ENCODE measurements around the gene RAMACL. TPM values are rescaled to one million over a fixed set of nuclear protein-coding genes. Genes with fewer than 3 reads are reported as not detected.
"Not testable (repeated sequence)": the region's sequence is repeated elsewhere in the genome, so short reads cannot be mapped to it uniquely, and the experiment has no call there.

The RAMACL gene
- total and polyA plus RNA-seq, 2 of the 4 experiments (the other 2 are of a cell fraction) = 0.46 to 0.90 TPM

GRCh38 chr6:166539011-166539385, 47.5 kb downstream of the RAMACL start:
- no CpG with 5 or more reads among the region's 9 CpGs for WGBS, 2 experiments (ENCODE audit: extremely low coverage in 2 of 2, insufficient read length in 1 of 2)
- Histone ChIP-seq H3K9me1 (ENCODE audit: insufficient read depth, low read length) (peaks cover 16% of the 10 kb centered on the region; the same call in 1 of the 2 replicates), H3K79me1 (ENCODE audit: low read depth in 1 of 2, low read length in 2 of 2) (peaks cover 13 to 25% of the 10 kb centered on the region in 2 experiments; a peak in 3 of 4 replicates), H4K20me1 (ENCODE audit: insufficient read depth, low read length) (peaks cover 17% of the 10 kb centered on the region; the same call in 1 of the 2 replicates), H3K36me3 (ENCODE audit: control insufficient read depth, insufficient read depth, low read length) (peaks cover 36% of the 10 kb centered on the region)
- DNase-seq; POLR2A ChIA-PET (ENCODE audit: unreplicated experiment); H2BK5ac ChIP-seq (ENCODE audit: low read depth, low read length, poor library complexity, severe bottlenecking); H2BK20ac ChIP-seq (ENCODE audit: low read depth, low read length); intact Hi-C loops (cut with micrococcal nuclease); H3K56ac ChIP-seq (ENCODE audit: extremely low read depth, insufficient read depth, low read length); H3K27me3 ChIP-seq (ENCODE audit: control insufficient read depth, insufficient read depth, low read length); ATAC-seq (ENCODE audit: low read depth); H3K18ac ChIP-seq (ENCODE audit: low read depth, low read length); H3K4me3 ChIP-seq (ENCODE audit: insufficient read depth, low read depth, low read length); in situ Hi-C loops (cut with MboI; ENCODE audit: low sequenced_read_pairs); H3K23ac ChIP-seq (ENCODE audit: low read depth, low read length); H2AK9ac ChIP-seq (replicated peaks; ENCODE audit: low read depth, low read length, poor library complexity); H2AFZ ChIP-seq (replicated peaks; ENCODE audit: low read length, poor library complexity); BruUV-seq (replicated peaks); H2AK5ac ChIP-seq (ENCODE audit: low read depth, low read length); H3K27ac ChIP-seq (ENCODE audit: insufficient read depth, low read length); H3K14ac ChIP-seq (replicated peaks; ENCODE audit: low read depth, low read length); H3K4ac ChIP-seq (ENCODE audit: low read depth, low read length); dilution Hi-C loops (cut with HindIII; ENCODE audit: low sequenced_read_pairs, unreplicated experiment); H3K4me2 ChIP-seq (ENCODE audit: low read depth, low read length); H3K4me1 ChIP-seq (ENCODE audit: control insufficient read depth, insufficient read depth, low read length); H2BK15ac ChIP-seq (ENCODE audit: low read depth, low read length); CTCF ChIA-PET; H3K9me3 ChIP-seq (ENCODE audit: control insufficient read depth, insufficient read depth, low read length); H4K8ac ChIP-seq (ENCODE audit: low read depth in 2 of 2, low read length in 2 of 2); H4K91ac ChIP-seq (ENCODE audit: insufficient read depth, low read depth, low read length); H4K5ac ChIP-seq (ENCODE audit: low read depth, low read length); H2BK120ac ChIP-seq (ENCODE audit: low read depth, low read length); H3K9ac ChIP-seq (ENCODE audit: low read depth, low read length): not testable (repeated sequence)

Measured in IMR-90 (cell line).